CD4-positive, alpha-beta memory T cell (primary cell): ENCODE measurements around the gene UBE2H. TPM values are rescaled to one million over a fixed set of nuclear protein-coding genes. Genes with fewer than 3 reads are reported as not detected.
"Not testable (repeated sequence)": the region's sequence is repeated elsewhere in the genome, so short reads cannot be mapped to it uniquely, and the experiment has no call there.

Experiments used
- CTCF ChIA-PET: fragments of 350-600 bp; sonication (Branson Sonifier 250); formaldehyde crosslinking; loops from one replicate; lab custom pipeline; 2021; ENCODE audit warnings: inconsistent platforms; ENCODE audit not compliant: partially characterized antibody; lab: Charles Lee
- POLR2A ChIA-PET: fragments of 350-600 bp; sonication (Branson Sonifier 250); formaldehyde crosslinking; loops from one replicate; lab custom pipeline; 2021; ENCODE audit not compliant: partially characterized antibody; lab: Charles Lee
- DNase-seq, 5 donors: peaks; one replicate each; pipeline versions ENCODE4 v3.0.0 to v3.0.0-alpha.2; 2020 to 2022; ENCODE audit warnings: mixed read lengths in 1 of 5
- H3K27ac ChIP-seq: one replicate; pipeline ENCODE4 v1.7.0; 2013; ENCODE audit warnings: low read depth, low read length
- H3K27me3 ChIP-seq: 2 replicates; pipeline ENCODE4 v1.7.0; 2013; ENCODE audit warnings: mild to moderate bottlenecking, low read length, moderate library complexity; ENCODE audit not compliant: insufficient read depth
- H3K36me3 ChIP-seq: 2 replicates; pipeline ENCODE4 v1.7.0; 2013; ENCODE audit warnings: mild to moderate bottlenecking, low read length, moderate library complexity; ENCODE audit not compliant: insufficient read depth
- H3K4me1 ChIP-seq: 2 replicates; pipeline ENCODE4 v1.7.0; 2013; ENCODE audit warnings: mild to moderate bottlenecking, low read length, moderate library complexity; ENCODE audit not compliant: insufficient read depth
- H3K4me3 ChIP-seq, 2 donors: one replicate each; pipeline ENCODE4 v1.7.0; 2013; ENCODE audit warnings: low read length in 2 of 2, mild to moderate bottlenecking in 1 of 2
- H3K9me3 ChIP-seq, 2 donors: one replicate each; pipeline ENCODE4 v1.7.0; 2013; ENCODE audit warnings: low read length in 2 of 2, control low read depth in 1 of 2; ENCODE audit not compliant: control insufficient read depth in 1 of 2
- H3K27ac Mint-ChIP-seq, 7 donors: one replicate each; pipeline ENCODE4 v1.8.0; 2020 to 2021; ENCODE audit warnings: mixed read lengths in 7 of 7, mild to moderate bottlenecking in 6 of 7, inconsistent platforms in 3 of 7, moderate library complexity in 3 of 7
- H3K27me3 Mint-ChIP-seq, 2 donors: one replicate each; pipeline ENCODE4 v1.8.0; 2020 to 2021; ENCODE audit warnings: mixed read lengths in 2 of 2
- H3K36me3 Mint-ChIP-seq, 2 donors: one replicate each; pipeline ENCODE4 v1.8.0; 2020 to 2021; ENCODE audit warnings: mixed read lengths in 2 of 2, inconsistent platforms in 1 of 2, mild to moderate bottlenecking in 1 of 2
- H3K4me1 Mint-ChIP-seq, 4 donors: one replicate each; pipeline ENCODE4 v1.8.0; 2020 to 2021; ENCODE audit warnings: mixed read lengths in 4 of 4, mild to moderate bottlenecking in 1 of 4
- H3K4me3 Mint-ChIP-seq, 8 donors: one replicate each; pipeline ENCODE4 v1.8.0; 2020 to 2021; ENCODE audit warnings: mixed read lengths in 8 of 8, mild to moderate bottlenecking in 7 of 8, moderate library complexity in 6 of 8, inconsistent platforms in 3 of 8
- H3K9me3 Mint-ChIP-seq, 8 donors: one replicate each; pipeline ENCODE4 v1.8.0; 2020 to 2021; ENCODE audit warnings: mixed read lengths in 8 of 8, mild to moderate bottlenecking in 5 of 8, inconsistent platforms in 3 of 8, moderate library complexity in 1 of 8
- intact Hi-C: fragments of 100-400 bp; cut with micrococcal nuclease; formaldehyde crosslinking; loops from one replicate; pipeline ENCODE4 v1.15.1; 2023
- polyA plus RNA-seq, 2 donors: library from polyadenylated mRNA; unstranded; fragments of 300-500 nt; fragmentation: Illumina TruSeq; gene quantifications; one replicate each; pipeline ENCODE4 v1.2.3, GENCODE V29; 2021
- total RNA-seq, 2 experiments: library from RNA; stranded (reverse); gene quantifications; one replicate each; pipeline ENCODE4 v1.2.3, GENCODE V29; 2021

Gene UBE2H
- total and polyA plus RNA-seq, 4 experiments from 2014 or later, result 42.6 to 56.6 (median 44.8) TPM

GRCh38 chr7:129827467-129827990 lies 125.2 kb downstream of the UBE2H start:
- H3K36me3 Mint-ChIP-seq, result peaks cover 3 to 11% of the 10 kb centered on the region in 2 donors
- POLR2A ChIA-PET, result interaction anchor here (0.6 kb wide), 1 partner anchor 199 kb away, joined by 3 read pairs; no protein-coding TSS in a partner anchor

GRCh38 chr7:129826895-129827294 lies 125.9 kb downstream of the UBE2H start:
- POLR2A ChIA-PET, H3K36me3 ChIP-seq, H3K27me3 ChIP-seq, H3K9me3 ChIP-seq, H3K27me3 Mint-ChIP-seq, DNase-seq, H3K9me3 Mint-ChIP-seq, H3K36me3 Mint-ChIP-seq, H3K4me3 ChIP-seq, H3K27ac ChIP-seq: not testable (repeated sequence)
- intact Hi-C loops, result loop anchor here (5.0 to 10.0 kb wide), 2 partner anchors 165 to 392 kb away; partner anchors contain the start of gene STRIP2
- Mint-ChIP-seq H3K4me3 (peak overlapping the region in 2 of 8 donors; percentile 16 to 32), H3K27ac (peak overlapping the region in 1 of 7 donors; percentile 7), H3K4me1 (peaks cover 7 to 29% (median 17%) of the 10 kb centered on the region in 4 donors)
- CTCF ChIA-PET, result interaction anchor here (2.0 to 10.6 kb wide), 3 partner anchors 122 to 459 kb away, joined by 8 to 116 read pairs (median 14); no protein-coding TSS in a partner anchor
- peaks cover 22% of the 10 kb centered on the region for H3K4me1 ChIP-seq

More at GRCh38 chr7:129827467-129827990, 125.2 kb downstream of the UBE2H start:
- no peak overlapping the region for H3K27ac Mint-ChIP-seq
- no peaks in the 10 kb centered on the region for H3K27me3 Mint-ChIP-seq
- Histone ChIP-seq H3K27ac (no peak overlapping the region), H3K4me3 (no peak overlapping the region), H3K4me1 (peaks cover 22% of the 10 kb centered on the region), H3K27me3 (no peaks in the 10 kb centered on the region), H3K9me3 (no peaks in the 10 kb centered on the region), H3K36me3 (no peaks in the 10 kb centered on the region)
- H3K9me3 Mint-ChIP-seq, result no peaks in the 10 kb centered on the region
- DNase-seq, result no peak
- CTCF ChIA-PET, result interaction anchor here (0.8 to 10.6 kb wide), 5 partner anchors 35 to 460 kb away, joined by 3 to 116 read pairs (median 3); no protein-coding TSS in a partner anchor
- H3K4me1 Mint-ChIP-seq, result peaks cover 7 to 29% (median 17%) of the 10 kb centered on the region in 4 donors
- H3K4me3 Mint-ChIP-seq, result peak overlapping the region in 3 of 8 donors; percentile 17 to 70 (median 33)
- intact Hi-C loops, result loop anchor here (5.0 to 10.0 kb wide), 2 partner anchors 165 to 393 kb away; partner anchors contain the start of gene STRIP2

GRCh38 chr7:129825209-129825970 lies 127.4 kb downstream of the UBE2H start:
- H3K27me3 ChIP-seq, result no peaks in the 10 kb centered on the region
- H3K36me3 ChIP-seq, result no peaks in the 10 kb centered on the region
- DNase-seq, result peak; percentile 79 to 85 (median 82)
- Mint-ChIP-seq H3K4me1 (peaks cover 7 to 28% (median 16%) of the 10 kb centered on the region in 4 donors), H3K9me3 (no peaks in the 10 kb centered on the region), H3K36me3 (peaks cover 2 to 3% of the 10 kb centered on the region in 2 donors), H3K27me3 (no peaks in the 10 kb centered on the region), H3K4me3 (peak overlapping the region; percentile 83 to 92 (median 90)), H3K27ac (peak overlapping the region in 6 of 7 donors; percentile 25 to 80 (median 50))
- H3K4me1 ChIP-seq, result peaks cover 19% of the 10 kb centered on the region
- peak overlapping the region in 1 of 2 donors; percentile 52 for H3K4me3 ChIP-seq
- no peaks in the 10 kb centered on the region for H3K9me3 ChIP-seq
- H3K27ac ChIP-seq, result peak overlapping the region; percentile 40
- intact Hi-C loops, result loop anchor here (1.0 to 10.0 kb wide), 7 partner anchors 127 to 482 kb away; partner anchors contain the start of genes NRF1, STRIP2 and UBE2H
- POLR2A ChIA-PET, result interaction anchor here (0.7 to 2.2 kb wide), 2 partner anchors 213 to 323 kb away, joined by 3 to 7 read pairs; partner anchors contain the start of genes NRF1 and SMKR1
- CTCF ChIA-PET, result interaction anchor here (0.7 to 10.6 kb wide), 20 partner anchors 10 to 482 kb away, joined by 3 to 116 read pairs (median 4); no protein-coding TSS in a partner anchor

GRCh38 chr7:129824291-129825208 lies 128.2 kb downstream of the UBE2H start:
- Mint-ChIP-seq H3K27ac (peak overlapping the region in 5 of 7 donors; percentile 25 to 80 (median 35)), H3K4me3 (peak overlapping the region; percentile 83 to 92 (median 90)), H3K27me3 (peaks cover 0 to 2% of the 10 kb centered on the region in 2 donors), H3K36me3 (peaks cover 0 to 3% of the 10 kb centered on the region in 2 donors), H3K9me3 (no peaks in the 10 kb centered on the region), H3K4me1 (peaks cover 1 to 19% (median 8%) of the 10 kb centered on the region in 4 donors)
- peak overlapping the region; percentile 40 for H3K27ac ChIP-seq
- H3K27me3 ChIP-seq, result no peaks in the 10 kb centered on the region
- H3K9me3 ChIP-seq, result no peaks in the 10 kb centered on the region
- intact Hi-C loops, result loop anchor here (1.0 to 10.0 kb wide), 7 partner anchors 128 to 481 kb away; partner anchors contain the start of genes NRF1, STRIP2 and UBE2H
- H3K4me1 ChIP-seq, result peaks cover 11% of the 10 kb centered on the region
- POLR2A ChIA-PET, result interaction anchor here (0.7 to 2.2 kb wide), 2 partner anchors 212 to 322 kb away, joined by 3 to 7 read pairs; partner anchors contain the start of genes NRF1 and SMKR1
- peak in 3 of 5 donors; percentile 14 to 26 (median 21) for DNase-seq
- H3K4me3 ChIP-seq, result peak overlapping the region in 1 of 2 donors; percentile 52
- CTCF ChIA-PET, result interaction anchor here (0.6 to 10.6 kb wide), 21 partner anchors 11 to 481 kb away, joined by 3 to 116 read pairs (median 4); no protein-coding TSS in a partner anchor
- H3K36me3 ChIP-seq, result no peaks in the 10 kb centered on the region

- H3K27ac ChIP-seq, H3K36me3 ChIP-seq, H3K4me3 Mint-ChIP-seq, H3K36me3 Mint-ChIP-seq, H3K4me3 ChIP-seq, H3K4me1 ChIP-seq, H3K27me3 ChIP-seq, DNase-seq, H3K27me3 Mint-ChIP-seq, H3K9me3 Mint-ChIP-seq, H3K9me3 ChIP-seq: not testable (repeated sequence)
- H3K27ac Mint-ChIP-seq, result peak overlapping the region in 1 of 7 donors; percentile 46
- H3K4me1 Mint-ChIP-seq, result peaks cover 1 to 14% (median 6%) of the 10 kb centered on the region in 4 donors
- ChIA-PET POLR2A (interaction anchor here (0.6 kb wide), 1 partner anchor 54 kb away, joined by 3 read pairs; no protein-coding TSS in a partner anchor), CTCF (interaction anchor here (0.7 to 10.6 kb wide), 6 partner anchors 7 to 189 kb away, joined by 4 to 116 read pairs (median 18); no protein-coding TSS in a partner anchor)
- intact Hi-C loops, result loop anchor here (10.0 kb wide), 1 partner anchor 388 kb away; the partner anchor contains the start of gene STRIP2
These were observed 129.6 kb downstream of the UBE2H start for GRCh38 chr7:129823143-129823542.

GRCh38 chr7:129821476-129821875 lies 131.3 kb downstream of the UBE2H start:
- intact Hi-C loops, result loop anchor here (10.0 kb wide), 1 partner anchor 387 kb away; the partner anchor contains the start of gene STRIP2
- no peaks in the 10 kb centered on the region for H3K27me3 ChIP-seq
- H3K4me3 ChIP-seq, result no peak overlapping the region

More at GRCh38 chr7:129821476-129821875, 131.3 kb downstream of the UBE2H start:
- POLR2A ChIA-PET, result no interaction called here
- Histone ChIP-seq H3K27ac (no peak overlapping the region), H3K36me3 (no peaks in the 10 kb centered on the region), H3K4me1 (peaks cover 9% of the 10 kb centered on the region), H3K9me3 (peaks cover 0 to 6% of the 10 kb centered on the region in 2 donors)
- peaks cover 0 to 2% of the 10 kb centered on the region in 2 donors for H3K27me3 Mint-ChIP-seq
- peaks cover 1 to 18% of the 10 kb centered on the region in 2 donors for H3K36me3 Mint-ChIP-seq
- no peak for DNase-seq
- H3K27ac Mint-ChIP-seq, result no peak overlapping the region
- H3K4me1 Mint-ChIP-seq, result peaks cover 1 to 14% (median 6%) of the 10 kb centered on the region in 4 donors
- CTCF ChIA-PET, result interaction anchor here (4.6 kb wide), 1 partner anchor 8 kb away, joined by 30 read pairs; no protein-coding TSS in a partner anchor
- H3K4me3 Mint-ChIP-seq, result no peak overlapping the region
- peaks cover 0 to 19% (median 13%) of the 10 kb centered on the region in 8 donors for H3K9me3 Mint-ChIP-seq
